ENCODE measurements around the gene SCUBE2.
A peak's percentile ranks its signal among the peaks of the same experiment; 100 is the strongest.
"Not testable (repeated sequence)": the region's sequence is repeated elsewhere in the genome, so short reads cannot be mapped to it uniquely, and the experiment has no call there.

The SCUBE2 gene

GRCh38 chr11:9042488-9042887 lies 48.9 kb downstream of the SCUBE2 start:
- DNase-seq (ENCODE audit: low spot score): no peak

- DNase-seq (ENCODE audit: low spot score): no peak
These were observed 49.7 kb downstream of the SCUBE2 start for GRCh38 chr11:9041747-9042146.

- DNase-seq (ENCODE audit: low spot score): no peak
These were observed 51.0 kb downstream of the SCUBE2 start for GRCh38 chr11:9040410-9040809.

- no peak for DNase-seq (ENCODE audit: low spot score)
These were observed 51.5 kb downstream of the SCUBE2 start for GRCh38 chr11:9039863-9040262.

GRCh38 chr11:9039198-9039597 lies 52.2 kb downstream of the SCUBE2 start:
- DNase-seq (ENCODE audit: low spot score): no peak

GRCh38 chr11:9038541-9038940 lies 52.9 kb downstream of the SCUBE2 start:
- DNase-seq (ENCODE audit: low spot score): no peak

GRCh38 chr11:9037963-9038362 lies 53.4 kb downstream of the SCUBE2 start:
- no peak for DNase-seq (ENCODE audit: low spot score)

GRCh38 chr11:9037046-9037780 lies 54.2 kb downstream of the SCUBE2 start:
- DNase-seq (ENCODE audit: low spot score): no peak

- DNase-seq (ENCODE audit: low spot score): no peak
These were observed 60.8 kb downstream of the SCUBE2 start for GRCh38 chr11:9030601-9031000.

- no peak for DNase-seq (ENCODE audit: low spot score)
These were observed 62.0 kb downstream of the SCUBE2 start for GRCh38 chr11:9029422-9029821.

GRCh38 chr11:9028581-9028980 lies 62.8 kb downstream of the SCUBE2 start:
- no peak for DNase-seq (ENCODE audit: low spot score)

- no peak for DNase-seq (ENCODE audit: low spot score)
These were observed 66.1 kb downstream of the SCUBE2 start for GRCh38 chr11:9025101-9025850.

GRCh38 chr11:9022961-9023680 lies 68.3 kb downstream of the SCUBE2 start:
- no peak for DNase-seq (ENCODE audit: low spot score)

GRCh38 chr11:9020916-9021315 lies 70.5 kb downstream of the SCUBE2 start:
- no peak for DNase-seq (ENCODE audit: low spot score)

- DNase-seq (ENCODE audit: low spot score): no peak
These were observed 71.5 kb downstream of the SCUBE2 start for GRCh38 chr11:9019861-9020260.

GRCh38 chr11:9017773-9018172 lies 73.6 kb downstream of the SCUBE2 start:
- DNase-seq (ENCODE audit: low spot score): peak; percentile 15

- DNase-seq (ENCODE audit: low spot score): no peak
These were observed 74.3 kb downstream of the SCUBE2 start for GRCh38 chr11:9016916-9017642.

- peak; percentile 68 for DNase-seq (ENCODE audit: low spot score)
These were observed 75.7 kb downstream of the SCUBE2 start for GRCh38 chr11:9015677-9016076.

- DNase-seq (ENCODE audit: low spot score): no peak
These were observed 76.6 kb downstream of the SCUBE2 start for GRCh38 chr11:9014826-9015225.

- no peak for DNase-seq (ENCODE audit: low spot score)
These were observed 78.0 kb downstream of the SCUBE2 start for GRCh38 chr11:9013373-9013772.

GRCh38 chr11:9009538-9009937 lies 81.9 kb downstream of the SCUBE2 start:
- DNase-seq (ENCODE audit: low spot score): not testable (repeated sequence)

GRCh38 chr11:9008661-9009060 lies 82.7 kb downstream of the SCUBE2 start:
- no peak for DNase-seq (ENCODE audit: low spot score)
